Astrocyte of the cerebellum (primary cell): ENCODE measurements around the gene CCDC92.

Source experiments
- DNase-seq: peaks from one replicate; pipeline ENCODE4 v3.0.0-alpha.2; 2011; ENCODE audit warnings: low read depth
- H3K4me3 ChIP-seq: 2 replicates; pipeline ENCODE4 v1.5.1; 2011; ENCODE audit warnings: mild to moderate bottlenecking, low read depth, low read length, moderate library complexity
- CTCF ChIP-seq: IDR thresholded peaks from 2 replicates; pipeline ENCODE4 v1.5.1; 2012; ENCODE audit warnings: low read length, low read depth, moderate library complexity, mild to moderate bottlenecking; ENCODE audit errors: missing control alignments
- in situ Hi-C: cut with HindIII; loops from 2 replicates; pipeline ENCODE4 v1.10.0; 2017; ENCODE audit warnings: low sequenced_read_pairs

CCDC92 gene

GRCh38 chr12:124008595-124008994 is 36.0 kb upstream of the CCDC92 start:
- in situ Hi-C loops = no loop called here
- TF ChIP-seq CTCF = no peak
- H3K4me3 ChIP-seq = no peak overlapping the region
- no peak for DNase-seq

- DNase-seq = no peak
- in situ Hi-C loops = no loop called here
- H3K4me3 ChIP-seq = no peak overlapping the region
- no peak for TF ChIP-seq CTCF
These were observed 35.4 kb upstream of the CCDC92 start for GRCh38 chr12:124007826-124008570.

DNA sequence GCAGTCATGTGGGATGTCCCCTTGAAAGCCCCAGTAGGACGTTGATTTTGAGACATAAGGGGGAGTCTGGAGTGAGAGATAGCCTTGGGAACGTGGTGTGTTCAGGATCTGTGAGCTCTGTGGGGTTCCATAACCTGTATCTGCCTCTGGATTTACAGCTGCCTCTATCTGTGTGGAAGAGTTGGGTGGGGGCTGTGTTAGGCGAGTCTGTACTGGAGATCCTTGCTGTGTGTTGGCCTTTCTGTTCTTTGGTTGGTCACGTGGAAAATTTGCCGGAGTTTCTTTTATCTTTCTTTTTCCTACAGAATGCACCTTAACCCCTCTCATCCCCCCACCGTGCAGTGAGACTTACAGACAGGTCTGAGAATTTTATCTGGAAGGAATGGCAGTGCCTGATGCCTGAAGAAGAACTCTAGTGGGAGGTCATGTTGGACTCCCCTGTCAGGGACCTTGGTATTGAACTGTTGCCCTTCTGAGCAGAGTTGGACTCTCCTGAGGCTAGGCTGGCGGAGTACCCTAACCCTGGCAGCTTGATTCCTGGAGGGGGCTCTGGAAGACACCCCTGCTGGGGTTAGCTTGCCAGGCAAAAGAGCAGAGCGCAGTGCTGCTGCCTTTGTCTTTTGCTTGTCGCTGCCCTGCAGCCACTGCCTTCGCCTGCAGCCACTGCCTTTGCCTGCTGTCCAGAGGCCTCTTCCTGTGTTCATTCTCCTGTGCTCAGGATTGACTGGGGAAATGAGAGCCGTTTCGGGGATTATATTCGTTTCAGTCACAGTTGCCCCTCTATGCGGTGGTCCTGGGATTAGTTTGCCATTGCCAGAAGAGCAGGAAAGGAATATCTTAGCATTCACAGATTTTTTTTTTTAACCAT is 34.4 kb upstream of the CCDC92 start:
- no peak for DNase-seq
- no peak overlapping the region for H3K4me3 ChIP-seq
- no peak for TF ChIP-seq CTCF
- in situ Hi-C loops = no loop called here

DNA sequence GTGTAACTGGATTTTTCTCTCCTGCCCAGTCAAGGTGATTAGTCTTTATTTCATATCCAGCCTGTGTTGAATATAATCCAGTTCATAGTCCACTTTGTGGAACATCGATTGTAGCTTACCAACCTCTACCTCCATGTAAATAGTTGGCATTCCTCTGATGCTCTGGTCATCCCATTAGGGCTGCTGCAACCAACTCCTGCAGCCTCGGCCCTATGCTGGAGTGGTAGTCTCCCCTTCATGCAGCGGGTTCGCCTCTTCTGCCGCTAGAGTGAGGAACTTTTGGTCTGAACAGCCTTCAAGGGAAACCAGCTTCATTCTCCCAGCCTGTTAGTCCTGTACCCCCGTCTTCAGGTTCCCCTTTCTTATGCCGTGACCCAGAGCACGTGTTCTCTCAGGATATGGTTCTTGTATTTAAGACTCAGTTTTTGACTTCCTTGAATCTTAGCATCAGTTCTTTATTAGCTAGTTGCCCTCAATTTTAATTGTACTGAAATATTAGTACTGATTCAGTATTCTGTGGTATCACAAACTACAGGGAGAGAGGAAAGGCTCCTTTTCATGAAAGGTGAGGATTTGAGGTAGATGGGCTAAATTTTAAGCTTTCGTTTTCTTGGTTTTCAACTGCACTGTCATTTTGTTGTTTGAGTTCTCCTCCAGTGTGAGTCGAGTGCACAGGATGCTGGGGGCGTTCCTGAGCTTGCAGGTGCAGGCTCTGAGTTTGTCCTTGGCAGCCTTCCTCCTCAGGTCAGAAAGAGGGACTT is 33.6 kb upstream of the CCDC92 start:
- no peak for DNase-seq
- no peak overlapping the region for H3K4me3 ChIP-seq
- TF ChIP-seq CTCF = no peak
- in situ Hi-C loops = no loop called here

DNA sequence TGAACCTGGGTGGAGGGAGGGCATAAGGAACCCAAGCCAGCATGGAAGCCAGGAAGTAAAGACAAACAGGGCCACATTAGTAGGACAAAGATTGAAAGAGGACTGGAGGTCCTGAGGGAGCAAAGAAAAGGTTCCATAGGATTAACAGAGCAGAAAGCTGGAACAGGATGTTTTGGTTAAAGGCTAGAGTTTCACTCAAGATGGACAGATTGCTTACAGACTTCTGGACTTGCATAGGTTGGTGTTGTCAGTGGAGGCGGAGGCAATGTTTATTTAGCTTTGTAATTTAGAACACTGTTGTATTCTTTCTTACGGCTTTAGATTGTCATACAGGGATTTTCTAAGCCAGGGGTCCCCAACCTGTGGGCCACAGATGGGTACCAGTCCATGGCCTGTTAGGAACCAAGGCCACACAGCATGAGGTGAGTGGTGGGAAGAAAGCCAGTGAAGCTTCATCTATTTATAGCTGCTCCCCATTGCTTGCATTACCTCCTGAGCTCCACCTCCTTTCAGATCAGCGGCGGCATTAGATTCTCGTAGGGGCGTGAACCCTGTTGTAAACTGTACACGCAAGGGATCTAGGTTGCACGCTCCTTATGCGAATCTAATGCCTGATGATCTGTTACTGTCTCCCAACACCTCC is 31.7 kb upstream of the CCDC92 start:
- no peak for DNase-seq
- H3K4me3 ChIP-seq = no peak overlapping the region
- no peak for TF ChIP-seq CTCF
- in situ Hi-C loops = no loop called here

GRCh38 chr12:124002654-124003053 is 30.0 kb upstream of the CCDC92 start:
- in situ Hi-C loops = no loop called here
- TF ChIP-seq CTCF = no peak
- no peak for DNase-seq
- no peak overlapping the region for H3K4me3 ChIP-seq
